Amniotic stem cell (primary cell): ENCODE data around the gene CTDP1.

Source experiments
- DNase-seq: peaks from one replicate; lab custom pipeline; 2025; lab: John Stamatoyannopoulos, UW

The CTDP1 gene

DNA sequence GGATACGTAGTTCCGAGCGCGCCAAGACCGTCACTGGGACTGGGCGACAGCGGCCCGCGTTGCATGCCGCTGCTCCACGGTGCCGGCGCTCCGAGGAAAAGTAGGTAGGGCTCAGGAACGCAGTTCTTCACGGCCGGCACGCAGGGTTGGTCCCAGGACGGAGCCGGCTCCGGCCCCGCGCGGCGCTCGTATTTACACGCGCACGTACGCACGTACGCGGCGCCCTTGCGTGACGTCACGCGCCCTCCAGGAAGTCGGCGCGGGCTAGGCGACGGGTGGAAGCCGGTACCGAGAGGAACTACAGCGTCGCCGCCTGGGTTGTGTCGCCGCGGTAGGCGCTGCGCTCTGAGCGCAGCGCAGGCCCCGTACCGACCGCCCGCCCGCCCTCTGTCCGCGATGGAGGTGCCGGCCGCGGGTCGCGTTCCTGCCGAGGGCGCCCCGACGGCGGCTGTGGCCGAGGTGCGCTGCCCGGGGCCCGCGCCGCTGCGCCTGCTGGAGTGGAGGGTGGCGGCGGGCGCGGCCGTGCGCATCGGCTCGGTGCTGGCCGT, at the start of gene CTDP1:
CTDP1 (plus strand) TSS at position 252 of the 548 bp plus-strand sequence; CDS start at position 397, 145 bp downstream.
- DNase-seq: peak; percentile 81

DNA sequence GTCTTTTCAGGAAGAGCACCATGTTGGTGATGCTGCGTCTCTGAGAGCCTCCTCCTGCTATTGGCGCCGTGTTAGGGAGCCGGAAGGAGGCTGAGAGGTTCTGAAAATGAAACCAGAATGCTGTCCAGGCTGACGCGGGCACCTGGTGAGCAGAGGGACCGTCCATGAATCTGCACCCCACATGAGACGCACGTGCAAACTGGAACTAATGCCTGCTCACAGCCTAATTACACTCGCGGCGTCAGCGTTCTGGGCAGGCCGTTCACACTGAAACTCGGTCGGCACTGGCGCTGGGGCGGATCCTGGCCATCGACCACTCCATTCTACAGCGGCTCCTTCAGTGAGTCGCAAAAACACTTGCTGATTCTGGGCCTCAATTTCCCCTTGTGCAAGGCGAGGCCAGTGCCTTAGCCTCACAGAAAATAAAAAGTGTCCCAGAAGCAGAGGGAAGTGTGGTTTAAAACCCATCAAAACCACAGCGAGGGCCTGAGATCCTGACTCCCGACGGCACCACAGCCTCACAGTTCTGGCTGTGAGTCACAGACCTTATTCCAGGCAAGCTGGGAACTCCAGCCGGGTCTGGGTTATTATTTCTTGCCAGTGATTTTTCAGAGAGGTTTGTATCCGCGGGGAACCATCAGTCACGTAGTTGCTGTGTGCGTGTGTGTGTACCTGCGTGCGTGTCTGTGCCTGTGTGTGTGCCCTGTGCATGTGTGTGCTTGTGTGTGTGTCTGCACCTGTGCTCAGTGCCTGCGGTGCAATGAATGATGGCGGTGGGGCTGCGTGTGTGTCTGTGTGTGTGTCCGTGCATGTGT, 49.1 kb upstream of the CTDP1 start:
- DNase-seq: no peak

DNA sequence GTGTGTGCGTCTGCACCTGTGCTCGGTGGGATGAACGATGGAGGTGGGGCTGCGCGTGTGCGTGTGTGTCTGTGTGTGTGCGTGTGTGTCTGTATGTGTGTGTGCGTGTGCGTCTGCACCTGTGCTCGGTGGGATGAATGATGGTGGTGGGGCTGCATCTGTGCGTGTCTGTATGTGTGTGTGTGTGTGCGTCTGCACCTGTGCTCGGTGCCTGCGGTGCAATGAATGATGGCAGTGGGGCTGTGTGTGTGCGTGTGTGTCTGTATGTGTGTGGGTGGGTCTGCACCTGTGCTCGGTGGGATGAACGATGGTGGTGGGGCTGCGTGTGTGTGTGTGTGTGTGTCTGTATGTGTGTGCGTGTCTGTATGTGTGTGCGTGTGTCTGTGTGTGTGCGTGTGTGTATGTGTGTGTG, 48.5 kb upstream of the CTDP1 start:
- DNase-seq: no peak

- no peak for DNase-seq
Measured at GRCh38 chr18:79631761-79632446, 47.7 kb upstream of the CTDP1 start.

DNA sequence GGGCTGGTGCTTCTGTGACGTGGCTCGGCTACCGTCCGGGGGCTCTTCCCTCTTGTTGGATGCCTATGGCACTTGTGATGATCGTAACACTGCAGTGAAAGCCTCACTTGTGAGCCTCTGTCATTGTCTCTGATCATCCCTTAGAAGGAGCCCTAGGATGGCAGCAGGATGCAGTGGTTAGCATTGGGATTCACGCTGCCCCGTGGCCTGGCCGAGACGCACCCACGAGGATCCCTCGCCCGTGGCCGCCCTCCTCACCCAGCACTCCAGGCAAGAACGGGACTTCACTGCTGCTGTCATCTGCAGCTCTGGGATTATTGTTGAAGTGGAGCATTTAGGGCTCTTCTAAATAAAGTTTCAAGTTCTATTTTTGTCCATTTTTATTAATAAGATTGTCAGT, 46.8 kb upstream of the CTDP1 start:
- DNase-seq: no peak

GRCh38 chr18:79634186-79634585, 45.4 kb upstream of the CTDP1 start:
- no peak for DNase-seq

GRCh38 chr18:79634593-79635426, 44.8 kb upstream of the CTDP1 start:
- no peak for DNase-seq

DNA sequence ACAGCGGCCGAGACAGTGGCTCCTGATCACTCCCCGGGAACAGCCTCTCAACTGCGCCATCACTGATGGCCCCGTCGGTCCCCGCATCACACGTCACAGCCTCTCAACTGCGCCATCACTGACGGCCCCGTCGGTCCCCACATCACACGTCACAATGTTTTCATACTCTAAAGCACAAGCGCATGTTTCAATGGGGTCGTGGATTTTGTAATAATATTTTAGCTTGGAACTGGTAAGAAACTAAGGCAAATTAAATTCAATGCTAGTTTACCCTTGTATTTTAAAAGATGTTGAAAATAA, 44.2 kb upstream of the CTDP1 start:
- no peak for DNase-seq

DNA sequence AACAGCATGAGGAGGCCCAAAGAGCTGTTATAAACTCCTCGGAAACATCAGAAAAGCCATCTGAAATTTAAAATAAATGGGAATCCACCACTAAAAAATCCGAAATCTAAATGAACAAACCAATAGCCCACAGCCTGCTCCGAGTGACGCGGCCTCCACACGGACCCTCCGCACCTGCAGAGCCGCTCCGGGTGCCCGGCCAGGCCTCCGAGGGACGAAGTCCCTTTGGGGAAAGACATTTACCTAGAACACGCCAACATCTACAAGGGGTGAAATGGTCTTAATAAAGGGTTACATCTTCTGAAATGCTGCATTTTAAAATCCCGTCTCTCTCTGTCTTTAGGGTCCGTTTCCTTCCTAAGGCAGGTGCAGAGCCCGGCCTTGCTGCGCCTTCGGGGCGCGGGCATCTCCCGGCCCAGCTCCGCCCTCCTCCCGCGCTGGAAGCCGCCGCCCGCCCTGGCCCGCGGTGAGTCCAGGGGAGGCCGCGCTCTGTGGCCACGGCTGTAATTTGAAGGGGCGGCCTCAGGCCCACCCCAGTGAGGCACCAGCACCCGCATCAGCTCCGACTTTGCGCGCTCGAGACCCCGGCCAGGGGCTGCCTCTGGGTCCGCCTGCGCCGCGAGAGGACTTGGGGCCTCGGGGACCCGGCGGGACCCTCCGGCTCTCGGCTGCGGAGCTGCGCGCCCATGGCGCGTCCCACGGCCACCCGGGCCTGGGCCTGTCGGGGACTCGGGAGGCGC, 42.3 kb upstream of the CTDP1 start:
- DNase-seq: no peak

GRCh38 chr18:79637921-79638909, 41.4 kb upstream of the CTDP1 start:
- DNase-seq: no peak

- no peak for DNase-seq
Measured at GRCh38 chr18:79639072-79639829, 40.4 kb upstream of the CTDP1 start.

- no peak for DNase-seq
Measured at GRCh38 chr18:79640064-79640672, 39.4 kb upstream of the CTDP1 start.

- no peak for DNase-seq
Measured at GRCh38 chr18:79640875-79641274, 38.7 kb upstream of the CTDP1 start.

GRCh38 chr18:79641722-79642497, 37.7 kb upstream of the CTDP1 start:
- no peak for DNase-seq

GRCh38 chr18:79642626-79643025, 37.0 kb upstream of the CTDP1 start:
- no peak for DNase-seq

DNA sequence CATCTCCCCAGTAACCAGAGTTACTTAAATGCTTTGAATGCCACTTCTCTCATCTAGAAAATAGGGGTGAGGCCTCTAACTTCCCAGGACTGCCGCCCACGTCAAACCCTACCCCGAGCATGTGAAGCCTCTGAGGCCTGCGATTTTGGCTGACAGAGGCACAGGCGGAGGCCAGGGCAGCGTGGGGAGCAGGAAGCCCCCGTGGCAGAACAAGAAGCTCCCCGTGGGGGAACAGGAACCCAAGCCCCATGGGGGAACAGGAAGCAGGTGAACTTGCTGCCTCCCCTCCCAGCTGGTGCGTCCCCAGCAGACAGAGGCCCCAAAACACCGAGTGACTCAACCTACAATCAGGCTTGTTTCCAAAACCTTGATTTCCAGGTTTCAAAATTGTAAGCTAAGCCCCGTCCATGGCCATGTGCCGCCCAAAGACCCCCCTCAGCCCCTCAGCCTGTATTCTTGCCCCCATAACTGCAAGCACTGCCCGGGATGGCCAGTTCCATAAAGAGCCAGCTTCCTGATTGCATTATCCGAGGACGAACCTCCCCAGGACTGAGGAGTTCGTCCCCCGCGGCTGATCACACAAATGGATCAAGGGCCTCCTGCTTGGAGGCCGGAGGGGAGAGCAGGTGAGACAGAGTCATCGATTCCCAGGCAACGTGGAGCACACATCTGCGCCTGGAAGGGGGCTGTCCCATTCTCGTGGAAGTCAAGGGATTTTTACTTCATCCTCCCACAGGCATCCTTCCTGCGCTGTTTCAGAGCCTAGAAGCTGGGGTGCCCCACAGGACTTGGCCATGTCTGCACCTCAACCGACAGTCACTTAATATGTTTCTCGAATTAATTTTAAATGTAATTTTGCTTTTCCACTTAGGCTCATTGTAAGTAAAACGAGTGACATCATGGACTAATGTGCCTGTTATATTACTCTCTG, 36.3 kb upstream of the CTDP1 start:
- DNase-seq: no peak

DNA sequence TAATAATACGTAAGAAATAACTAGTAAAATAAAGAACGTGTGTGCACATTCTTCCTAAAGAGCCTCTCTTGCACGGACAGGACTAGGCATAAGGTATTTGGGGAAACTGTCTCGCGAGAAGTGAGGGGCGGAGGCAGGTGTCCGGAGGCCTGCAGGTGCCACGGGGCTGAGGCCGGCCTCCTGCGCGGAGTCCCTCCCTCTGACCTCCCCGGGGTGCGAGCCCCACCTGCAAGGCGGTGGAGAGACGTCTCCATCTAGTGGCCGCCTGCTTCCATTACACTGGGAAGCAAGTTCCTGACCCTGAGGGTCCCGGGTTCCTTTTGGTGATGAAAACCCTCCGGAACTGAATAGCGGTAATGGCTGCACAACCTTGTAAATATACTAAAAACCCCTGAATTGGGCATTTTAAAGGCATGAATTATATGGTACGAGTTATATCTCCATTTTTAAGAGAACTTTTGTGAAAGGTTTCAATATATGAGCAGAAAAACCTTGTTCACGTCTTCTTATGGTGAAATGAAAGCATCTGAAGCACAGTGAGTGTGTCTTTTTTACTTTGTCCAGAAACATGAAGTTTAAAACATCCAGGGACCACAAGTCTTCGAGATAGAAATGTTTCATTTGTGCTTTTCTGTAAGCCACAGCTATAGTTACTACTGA, 35.5 kb upstream of the CTDP1 start:
- no peak for DNase-seq
